BE2C (cell line): ENCODE results near the gene SYNRG.
A peak's percentile ranks its signal among the peaks of the same experiment; 100 is the strongest.
"Not testable (repeated sequence)": the region's sequence is repeated elsewhere in the genome, so short reads cannot be mapped to it uniquely, and the experiment has no call there.

Experiments
- DNase-seq: peaks from one replicate; pipeline ENCODE4 v3.0.0-alpha.2; 2020
- H3K27me3 ChIP-seq: fragments of 250-450 bp; sonication (Bioruptor Pico); 2 replicates; pipeline ENCODE4 v1.5.1; 2020; ENCODE audit warnings: mild to moderate bottlenecking
- H3K36me3 ChIP-seq: fragments of 250-450 bp; sonication (Bioruptor Pico); 2 replicates; pipeline ENCODE4 v1.5.1; 2020; ENCODE audit warnings: mild to moderate bottlenecking
- H3K4me1 ChIP-seq: fragments of 250-450 bp; sonication (Bioruptor Pico); 2 replicates; pipeline ENCODE4 v1.5.1; 2020
- H3K4me3 ChIP-seq: 2 replicates; pipeline ENCODE4 v1.5.1; 2011; ENCODE audit warnings: low read depth, low read length
- H3K9me3 ChIP-seq: fragments of 250-450 bp; sonication (Bioruptor Pico); 2 replicates; pipeline ENCODE4 v1.5.1; 2020
- CTCF ChIP-seq: IDR thresholded peaks from 2 replicates; pipeline ENCODE4 v1.5.1; 2012; ENCODE audit warnings: mild to moderate bottlenecking, low read depth, low read length

The SYNRG gene

GRCh38 chr17:37614823-37615222 lies 5.6 kb upstream of the SYNRG start:
- DNase-seq: no peak
- no peak overlapping the region for H3K4me3 ChIP-seq
- no peaks in the 10 kb centered on the region for H3K27me3 ChIP-seq
- no peaks in the 10 kb centered on the region for H3K9me3 ChIP-seq
- TF ChIP-seq CTCF: no peak
- peaks cover 39% of the 10 kb centered on the region for H3K36me3 ChIP-seq
- H3K4me1 ChIP-seq: no peaks in the 10 kb centered on the region

- no peaks in the 10 kb centered on the region for H3K4me1 ChIP-seq
- no peak overlapping the region for H3K4me3 ChIP-seq
- DNase-seq: no peak
- no peak for TF ChIP-seq CTCF
- H3K27me3 ChIP-seq: no peaks in the 10 kb centered on the region
- peaks cover 39% of the 10 kb centered on the region for H3K36me3 ChIP-seq
- no peaks in the 10 kb centered on the region for H3K9me3 ChIP-seq
These were observed 5.2 kb upstream of the SYNRG start for GRCh38 chr17:37614391-37614790.

- Histone ChIP-seq H3K36me3 (peaks cover 19% of the 10 kb centered on the region), H3K9me3 (no peaks in the 10 kb centered on the region), H3K27me3 (no peaks in the 10 kb centered on the region), H3K4me1 (no peaks in the 10 kb centered on the region), H3K4me3 (no peak overlapping the region)
- no peak for TF ChIP-seq CTCF
- no peak for DNase-seq
These were observed 1.8 kb upstream of the SYNRG start for GRCh38 chr17:37610971-37611370.

GRCh38 chr17:37610041-37610420 lies 813 bp upstream of the SYNRG start:
- Histone ChIP-seq H3K36me3 (peaks cover 15% of the 10 kb centered on the region), H3K4me3 (peak overlapping the region; percentile 84)
- H3K4me1 ChIP-seq, H3K27me3 ChIP-seq, H3K9me3 ChIP-seq, DNase-seq: not testable (repeated sequence)

- Histone ChIP-seq H3K36me3 (peaks cover 7% of the 10 kb centered on the region; the same call in 1 of the 2 replicates), H3K9me3 (no peaks in the 10 kb centered on the region), H3K4me1 (no peaks in the 10 kb centered on the region), H3K27me3 (no peaks in the 10 kb centered on the region), H3K4me3 (peak overlapping the region; percentile 84)
- DNase-seq: no peak
- no peak for TF ChIP-seq CTCF
These were observed 658 bp downstream of the SYNRG start for GRCh38 chr17:37608351-37609169.

- Histone ChIP-seq H3K36me3 (peaks cover 4% of the 10 kb centered on the region; the same call in 1 of the 2 replicates), H3K4me1 (no peaks in the 10 kb centered on the region), H3K9me3 (no peaks in the 10 kb centered on the region), H3K4me3 (peak overlapping the region; percentile 84), H3K27me3 (no peaks in the 10 kb centered on the region)
- DNase-seq: no peak
- TF ChIP-seq CTCF: no peak
These were observed 1.4 kb downstream of the SYNRG start for GRCh38 chr17:37607637-37608331.
